Stimulated activated CD4-positive, alpha-beta T cell treated with anti-CD3 and anti-CD28 coated beads, Interleukin-1b, Interleukin-23, amount 100 ng/mL, for 48 hours (primary cell): ENCODE results near the gene TXN2.
"Not testable (repeated sequence)": the region's sequence is repeated elsewhere in the genome, so short reads cannot be mapped to it uniquely, and the experiment has no call there.

Experiments
- DNase-seq: peaks from one replicate; pipeline ENCODE4 v3.0.0-alpha.2; 2020

The TXN2 gene

GRCh38 chr22:36454916-36455570, 26.4 kb downstream of the TXN2 start:
- DNase-seq, result peak; percentile 95

GRCh38 chr22:36453855-36454378, 27.5 kb downstream of the TXN2 start:
- DNase-seq, result no peak

- DNase-seq, result not testable (repeated sequence)
Observed at GRCh38 chr22:36452978-36453607, 28.3 kb downstream of the TXN2 start.

GRCh38 chr22:36452250-36452977, 29.0 kb downstream of the TXN2 start:
- DNase-seq, result peak; percentile 24

GRCh38 chr22:36450923-36451322, 30.5 kb downstream of the TXN2 start:
- not testable (repeated sequence) for DNase-seq

GRCh38 chr22:36449596-36450175, 31.8 kb downstream of the TXN2 start:
- DNase-seq, result no peak

- no peak for DNase-seq
Observed at GRCh38 chr22:36447632-36448031, 33.8 kb downstream of the TXN2 start.

- DNase-seq, result no peak
Observed at GRCh38 chr22:36445158-36445668, 36.2 kb downstream of the TXN2 start.

GRCh38 chr22:36443198-36443770, 38.2 kb downstream of the TXN2 start:
- no peak for DNase-seq

GRCh38 chr22:36442506-36443197, 38.8 kb downstream of the TXN2 start:
- DNase-seq, result no peak

- no peak for DNase-seq
Observed at GRCh38 chr22:36440429-36441002, 40.9 kb downstream of the TXN2 start.

- DNase-seq, result peak; percentile 31
Observed at GRCh38 chr22:36439481-36440271, 41.8 kb downstream of the TXN2 start.

- peak; percentile 66 for DNase-seq
Observed at GRCh38 chr22:36435516-36436415, 45.7 kb downstream of the TXN2 start.

- DNase-seq, result no peak
Observed at GRCh38 chr22:36433318-36434231, 47.9 kb downstream of the TXN2 start.

GRCh38 chr22:36432592-36433317, 48.7 kb downstream of the TXN2 start:
- no peak for DNase-seq

GRCh38 chr22:36431977-36432376, 49.5 kb downstream of the TXN2 start:
- DNase-seq, result no peak

- no peak for DNase-seq
Observed at GRCh38 chr22:36430863-36431262, 50.6 kb downstream of the TXN2 start.

GRCh38 chr22:36427952-36428351, 53.5 kb downstream of the TXN2 start:
- DNase-seq, result not testable (repeated sequence)
